HuH-7.5 (cell line): Measurements from ENCODE around the gene ARHGAP24.
A peak's percentile ranks its signal among the peaks of the same experiment; 100 is the strongest.
"Not testable (repeated sequence)": the region's sequence is repeated elsewhere in the genome, so short reads cannot be mapped to it uniquely, and the experiment has no call there.

Source experiments
- DNase-seq: peaks from one replicate; pipeline ENCODE4 v3.0.0; 2011; ENCODE audit warnings: low spot score

Gene ARHGAP24

GRCh38 chr4:85964298-85964697 lies 489.3 kb downstream of the ARHGAP24 start:
- no peak for DNase-seq

GRCh38 chr4:85965017-85965416 lies 490.1 kb downstream of the ARHGAP24 start:
- DNase-seq, result not testable (repeated sequence)

GRCh38 chr4:85965529-85965928 lies 490.6 kb downstream of the ARHGAP24 start:
- DNase-seq, result no peak

GRCh38 chr4:85966373-85966772 lies 491.4 kb downstream of the ARHGAP24 start:
- DNase-seq, result no peak

- DNase-seq, result no peak
Observed at GRCh38 chr4:85967872-85968271, 492.9 kb downstream of the ARHGAP24 start.

- peak; percentile 17 for DNase-seq
Observed at GRCh38 chr4:85968945-85969819, 494.2 kb downstream of the ARHGAP24 start.

- DNase-seq, result no peak
Observed at GRCh38 chr4:85970535-85970934, 495.6 kb downstream of the ARHGAP24 start.

GRCh38 chr4:85979276-85979675 lies 504.3 kb downstream of the ARHGAP24 start:
- no peak for DNase-seq

GRCh38 chr4:85986266-85986665 lies 511.3 kb downstream of the ARHGAP24 start:
- DNase-seq, result no peak

- DNase-seq, result no peak
Observed at GRCh38 chr4:85993641-85994040, 518.7 kb downstream of the ARHGAP24 start.

- DNase-seq, result no peak
Observed at GRCh38 chr4:85994576-85994975, 519.6 kb downstream of the ARHGAP24 start.

- DNase-seq, result no peak
Observed at GRCh38 chr4:85995361-85995760, 520.4 kb downstream of the ARHGAP24 start.

- no peak for DNase-seq
Observed at GRCh38 chr4:86001591-86001990, 526.6 kb downstream of the ARHGAP24 start.

GRCh38 chr4:86004030-86004429 lies 529.1 kb downstream of the ARHGAP24 start:
- DNase-seq, result no peak

- no peak for DNase-seq
Observed at GRCh38 chr4:86006057-86006456, 531.1 kb downstream of the ARHGAP24 start.

GRCh38 chr4:86007042-86007441 lies 532.1 kb downstream of the ARHGAP24 start:
- DNase-seq, result no peak

GRCh38 chr4:86011117-86011516 lies 536.2 kb downstream of the ARHGAP24 start:
- no peak for DNase-seq

- no peak for DNase-seq
Observed at GRCh38 chr4:86013621-86014020, 538.7 kb downstream of the ARHGAP24 start.

- no peak for DNase-seq
Observed at GRCh38 chr4:86014599-86014998, 539.6 kb downstream of the ARHGAP24 start.

- no peak for DNase-seq
Observed at GRCh38 chr4:86015412-86016350, 540.7 kb downstream of the ARHGAP24 start.

GRCh38 chr4:86019362-86019761 lies 544.4 kb downstream of the ARHGAP24 start:
- no peak for DNase-seq

GRCh38 chr4:86019906-86020305 lies 545.0 kb downstream of the ARHGAP24 start:
- no peak for DNase-seq

- DNase-seq, result not testable (repeated sequence)
Observed at GRCh38 chr4:86021671-86022070, 546.7 kb downstream of the ARHGAP24 start.
